Esophagus muscularis mucosa (tissue), 4 donors: ENCODE data around the gene BCAT1.

Source experiments
- CTCF ChIP-seq, 3 experiments: fragments of 200-600 bp in 2 of 3; fragments of 450-650 bp in 1 of 3; sonication (generic) in 2 of 3; IDR thresholded peaks; one replicate each; pipeline ENCODE4 v1.5.1; 2017 to 2019; ENCODE audit warnings: antibody characterized with exemption in 3 of 3, mild to moderate bottlenecking in 2 of 3, moderate library complexity in 1 of 3
- EP300 ChIP-seq: sonication (generic); formaldehyde crosslinking; IDR thresholded peaks from one replicate; pipeline ENCODE4 v1.6.1; 2017; ENCODE audit warnings: antibody characterized with exemption
- POLR2A ChIP-seq: fragments of 450-650 bp; IDR thresholded peaks from one replicate; pipeline ENCODE4 v1.6.1; 2017; ENCODE audit warnings: antibody characterized with exemption, moderate library complexity, mild to moderate bottlenecking, low read depth

GRCh38 chr12:24977060-24977459 lies 28.2 kb upstream of the BCAT1 start:
- TF ChIP-seq CTCF (IDR thresholded peaks at IDR 0.05) (no peak), POLR2A (no peak), EP300 (no peak)
